Fibroblast of mammary gland (primary cell): ENCODE results near the gene WFIKKN2.

Experiments used
- DNase-seq: peaks from one replicate; pipeline ENCODE4 v3.0.0-alpha.2; 2010; ENCODE audit warnings: low read depth
- H3K4me3 ChIP-seq: 2 replicates; pipeline ENCODE4 v1.5.1; 2011; ENCODE audit warnings: low read depth, mild to moderate bottlenecking, low read length, moderate library complexity; ENCODE audit not compliant: control insufficient read depth
- TF ChIP-seq, protein P1 (sequence below): conservative IDR thresholded peaks from 2 replicates; pipeline ENCODE4 v1.5.1; 2011; ENCODE audit warnings: low read depth, low read length, inconsistent platforms; ENCODE audit not compliant: control insufficient read depth, insufficient read depth

Gene WFIKKN2

DNA sequence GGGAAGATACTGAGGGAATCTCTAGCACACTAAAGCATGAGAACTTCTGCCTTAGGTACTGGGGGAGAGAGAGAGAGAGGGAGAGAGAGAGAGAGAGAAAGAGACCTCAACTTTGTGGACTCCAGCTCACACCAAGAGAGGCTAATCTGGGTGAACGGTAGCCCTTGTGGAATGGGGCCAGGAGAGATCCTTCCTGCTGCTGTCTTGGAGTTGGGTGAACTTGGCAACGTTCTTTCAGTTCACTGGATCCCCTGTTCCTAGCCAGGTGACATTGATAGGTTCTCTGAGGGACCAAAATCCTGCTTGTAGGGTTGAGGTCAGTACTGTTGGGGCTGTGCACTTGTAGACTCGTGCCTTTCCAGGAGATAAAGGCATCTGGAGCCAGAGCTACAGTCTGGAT is 26.5 kb upstream of the WFIKKN2 start:
- TF ChIP-seq, protein P1, sequence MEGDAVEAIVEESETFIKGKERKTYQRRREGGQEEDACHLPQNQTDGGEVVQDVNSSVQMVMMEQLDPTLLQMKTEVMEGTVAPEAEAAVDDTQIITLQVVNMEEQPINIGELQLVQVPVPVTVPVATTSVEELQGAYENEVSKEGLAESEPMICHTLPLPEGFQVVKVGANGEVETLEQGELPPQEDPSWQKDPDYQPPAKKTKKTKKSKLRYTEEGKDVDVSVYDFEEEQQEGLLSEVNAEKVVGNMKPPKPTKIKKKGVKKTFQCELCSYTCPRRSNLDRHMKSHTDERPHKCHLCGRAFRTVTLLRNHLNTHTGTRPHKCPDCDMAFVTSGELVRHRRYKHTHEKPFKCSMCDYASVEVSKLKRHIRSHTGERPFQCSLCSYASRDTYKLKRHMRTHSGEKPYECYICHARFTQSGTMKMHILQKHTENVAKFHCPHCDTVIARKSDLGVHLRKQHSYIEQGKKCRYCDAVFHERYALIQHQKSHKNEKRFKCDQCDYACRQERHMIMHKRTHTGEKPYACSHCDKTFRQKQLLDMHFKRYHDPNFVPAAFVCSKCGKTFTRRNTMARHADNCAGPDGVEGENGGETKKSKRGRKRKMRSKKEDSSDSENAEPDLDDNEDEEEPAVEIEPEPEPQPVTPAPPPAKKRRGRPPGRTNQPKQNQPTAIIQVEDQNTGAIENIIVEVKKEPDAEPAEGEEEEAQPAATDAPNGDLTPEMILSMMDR = no peak
- no peak for DNase-seq
- H3K4me3 ChIP-seq = no peak overlapping the region

DNA sequence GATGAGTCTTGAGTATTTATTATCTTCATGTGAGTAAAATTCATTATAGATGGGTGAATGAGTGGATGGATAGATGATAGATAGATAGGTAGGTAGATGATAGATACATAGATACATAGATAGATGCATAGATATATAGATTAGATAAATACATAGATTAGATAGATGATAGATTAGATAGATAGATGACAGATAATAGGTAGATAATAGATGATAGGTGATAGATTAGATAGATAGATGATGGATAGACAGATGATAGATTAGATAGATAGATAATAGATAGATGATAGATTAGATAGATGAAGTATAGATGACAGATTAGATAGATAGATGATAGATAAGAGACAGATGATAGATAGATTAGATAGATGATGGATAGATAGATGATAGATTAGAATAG is 21.8 kb upstream of the WFIKKN2 start:
- TF ChIP-seq, protein P1 = no peak
- no peak for DNase-seq
- H3K4me3 ChIP-seq = no peak overlapping the region

DNA sequence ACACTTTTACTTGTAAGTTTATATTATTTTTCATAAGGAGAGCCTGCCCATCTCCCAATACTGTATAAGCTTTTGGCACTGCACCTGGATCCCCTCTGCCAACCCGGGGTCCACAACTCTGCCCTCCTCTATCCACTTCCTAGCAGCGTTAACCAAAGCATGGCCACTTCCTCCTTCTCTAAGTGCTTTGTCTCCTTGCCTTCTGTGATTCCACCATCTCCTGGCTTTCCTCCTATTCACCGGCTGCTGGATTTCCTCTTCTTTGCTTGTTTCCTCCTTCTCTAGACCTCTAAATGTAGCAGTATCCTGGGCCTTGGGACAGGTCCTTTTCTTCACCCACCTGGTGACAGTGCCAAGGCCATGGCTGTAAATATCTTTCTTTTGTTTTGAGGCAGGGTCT is 20.0 kb upstream of the WFIKKN2 start:
- DNase-seq = no peak
- no peak overlapping the region for H3K4me3 ChIP-seq
- TF ChIP-seq, protein P1 = no peak

DNA sequence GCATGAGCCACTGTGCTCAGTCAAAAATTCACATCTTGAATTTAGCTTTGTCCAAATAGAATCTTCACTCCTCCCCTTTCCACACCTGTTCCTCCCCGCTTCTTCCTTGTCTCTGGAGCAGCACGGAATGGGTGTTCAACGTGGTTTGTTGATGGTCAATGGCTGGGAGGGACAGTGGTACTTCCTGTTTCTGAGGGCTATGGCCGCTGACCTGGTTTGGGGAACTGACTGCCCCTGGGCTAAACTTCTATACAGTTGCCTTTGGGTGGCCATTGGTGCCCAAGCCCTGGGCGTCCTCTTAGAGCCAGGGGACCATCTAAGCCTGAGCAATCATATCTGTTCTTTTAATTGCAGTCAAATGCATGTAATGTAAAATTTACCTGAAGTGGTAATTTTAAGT is 19.1 kb upstream of the WFIKKN2 start:
- H3K4me3 ChIP-seq = no peak overlapping the region
- TF ChIP-seq, protein P1 = no peak
- DNase-seq = no peak

DNA sequence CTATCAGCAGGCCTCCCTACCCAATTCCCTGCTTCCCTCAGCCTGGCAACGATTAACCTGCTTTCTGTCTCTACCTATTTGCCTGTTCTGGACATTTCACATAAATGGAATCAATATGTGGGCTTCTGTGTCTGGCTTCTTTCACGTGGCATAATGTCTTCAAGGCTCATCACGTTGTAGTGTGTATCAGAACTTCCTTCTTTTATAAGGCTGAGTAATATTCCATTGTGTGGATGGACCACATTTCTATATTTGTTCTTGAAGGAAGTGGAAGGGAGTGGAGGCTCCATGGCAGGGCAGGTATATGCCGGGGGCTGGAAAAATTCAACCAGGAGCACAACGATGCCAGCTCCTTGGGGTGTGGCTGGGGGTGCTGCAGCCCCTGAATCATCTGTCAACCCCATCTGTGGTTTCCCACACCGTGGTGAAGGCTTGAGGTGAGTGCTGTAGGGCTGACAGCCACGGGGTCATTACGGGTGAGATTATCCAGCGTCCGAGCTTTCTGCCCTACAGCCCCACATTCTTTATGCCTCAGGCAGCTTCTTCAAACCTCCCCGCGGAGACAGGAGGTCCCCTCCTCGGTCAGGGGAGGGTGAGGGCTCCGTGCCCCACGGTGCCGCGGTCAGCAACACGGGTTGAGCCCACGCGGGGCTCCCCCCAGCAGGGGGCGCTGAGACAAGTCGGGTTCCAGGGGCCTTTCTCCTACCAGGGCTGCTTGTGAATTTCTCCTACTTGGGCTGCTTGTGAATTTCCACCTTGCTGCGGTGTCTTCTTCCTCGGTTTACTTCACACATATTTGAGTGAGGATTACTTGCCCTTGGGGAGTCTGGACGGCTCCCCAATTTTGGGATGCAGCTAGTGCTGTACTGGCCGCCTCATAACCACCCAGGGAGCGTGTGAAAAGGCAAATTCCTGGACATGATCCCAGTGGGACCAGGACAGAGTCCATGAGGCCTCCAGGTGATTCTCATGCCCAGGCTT is 18.3 kb upstream of the WFIKKN2 start:
- no peak overlapping the region for H3K4me3 ChIP-seq
- TF ChIP-seq, protein P1 = peak; percentile 60
- peak; percentile 24 for DNase-seq

DNA sequence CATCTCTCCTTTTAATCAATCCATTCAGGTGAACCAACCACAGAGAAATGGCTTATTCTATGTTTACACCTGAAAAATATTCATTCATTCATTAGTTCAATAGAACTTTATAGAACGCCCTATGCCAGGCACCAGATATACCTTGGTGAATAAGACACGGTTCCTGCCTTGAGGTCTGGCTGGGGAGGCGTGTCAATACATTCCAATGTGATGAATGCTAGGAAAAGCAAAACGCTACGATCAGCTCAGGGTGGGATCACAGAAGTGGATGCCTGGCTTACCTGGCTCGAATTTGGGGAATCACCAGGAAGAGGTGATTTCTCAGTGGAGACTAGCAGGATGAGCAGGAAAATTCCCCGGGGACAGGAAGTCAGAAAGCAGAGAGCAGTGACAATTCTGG is 17.5 kb upstream of the WFIKKN2 start:
- H3K4me3 ChIP-seq = no peak overlapping the region
- peak; percentile 7 for DNase-seq
- TF ChIP-seq, protein P1 = no peak
